HG02642 (cell line): ENCODE results near the gene MUL1.
A peak's percentile ranks its signal among the peaks of the same experiment; 100 is the strongest.
"Not testable (repeated sequence)": the region's sequence is repeated elsewhere in the genome, so short reads cannot be mapped to it uniquely, and the experiment has no call there.

Source experiments
- ATAC-seq: cut with Tn5 transposase; IDR thresholded peaks from one replicate; pipeline ENCODE4 v1.9.1; 2021; ENCODE audit warnings: mild to moderate bottlenecking; ENCODE audit not compliant: unreplicated experiment, poor library complexity

MUL1 gene

DNA sequence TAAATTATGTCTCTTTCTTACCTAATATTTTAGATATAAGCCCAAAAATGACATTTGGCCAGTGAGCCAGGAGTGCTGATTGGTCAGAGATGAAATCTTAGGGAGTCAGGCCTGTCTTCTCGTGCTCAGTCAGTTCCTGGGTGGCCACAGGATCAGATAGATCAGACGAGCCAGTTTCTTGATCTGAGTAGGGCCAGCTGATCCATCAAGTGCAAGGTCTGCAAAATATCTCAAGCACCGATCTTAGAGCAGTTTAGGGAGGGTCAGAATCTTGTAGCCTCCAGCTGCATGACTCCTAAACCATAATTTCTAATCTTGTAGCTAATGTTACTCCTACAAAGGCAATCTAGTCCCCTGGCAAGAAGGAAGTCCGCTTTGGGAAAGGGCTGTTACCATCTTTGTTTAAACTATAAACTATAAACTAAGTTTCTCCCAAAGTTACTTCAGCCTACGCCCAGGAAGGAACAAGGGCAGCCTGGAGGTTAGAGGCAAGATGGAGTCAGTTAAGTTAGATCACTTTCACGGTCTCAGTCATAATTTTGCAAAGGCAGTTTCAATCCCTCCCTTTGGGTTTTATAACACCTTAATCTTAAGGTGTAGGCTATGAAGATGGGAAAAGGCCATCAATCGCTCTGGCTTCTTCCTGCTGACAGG is 11.8 kb upstream of the MUL1 start:
- ATAC-seq: not testable (repeated sequence)

DNA sequence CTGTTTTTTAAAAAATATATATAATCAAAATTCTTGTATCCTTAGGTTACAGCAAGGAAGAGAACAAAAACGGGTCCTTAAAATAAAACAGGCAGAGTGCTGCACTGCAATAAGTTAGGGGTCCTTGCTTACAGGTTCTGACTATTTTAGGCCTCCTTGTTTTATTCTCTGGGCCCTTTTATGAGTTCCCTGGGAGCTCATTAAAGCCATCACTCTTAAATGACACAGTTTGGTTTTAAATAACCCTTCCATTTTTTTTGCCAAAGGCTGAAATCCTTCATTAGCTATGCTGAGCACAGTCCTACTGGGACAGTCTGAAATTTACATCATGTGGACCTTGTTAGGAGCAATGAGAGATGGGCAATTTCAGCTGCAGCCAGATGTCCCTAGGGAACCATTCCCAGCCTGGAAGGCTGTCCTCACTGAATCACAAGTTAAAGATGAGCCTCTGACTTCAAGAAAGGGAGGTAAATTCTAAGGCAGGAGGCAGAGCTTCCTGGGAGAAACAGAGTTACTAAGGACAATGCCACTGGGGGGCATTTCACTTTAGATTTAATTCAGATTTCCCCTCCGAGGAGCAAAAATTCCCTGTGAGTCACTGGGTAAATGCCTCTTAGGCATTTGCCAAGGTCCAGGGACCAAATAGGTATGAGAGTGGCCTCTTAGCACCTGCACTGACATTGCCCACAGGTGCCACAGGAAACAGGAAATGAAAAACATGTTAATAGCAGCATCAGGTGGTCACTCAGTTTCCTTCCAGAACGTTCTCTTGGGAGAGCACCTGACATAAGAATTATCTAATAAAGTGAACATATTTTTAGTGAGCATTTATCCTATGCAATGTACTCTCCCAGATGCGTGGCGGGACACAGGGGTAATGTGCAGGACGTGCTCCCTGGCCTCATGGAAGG is 3.8 kb upstream of the MUL1 start:
- no peak for ATAC-seq

DNA sequence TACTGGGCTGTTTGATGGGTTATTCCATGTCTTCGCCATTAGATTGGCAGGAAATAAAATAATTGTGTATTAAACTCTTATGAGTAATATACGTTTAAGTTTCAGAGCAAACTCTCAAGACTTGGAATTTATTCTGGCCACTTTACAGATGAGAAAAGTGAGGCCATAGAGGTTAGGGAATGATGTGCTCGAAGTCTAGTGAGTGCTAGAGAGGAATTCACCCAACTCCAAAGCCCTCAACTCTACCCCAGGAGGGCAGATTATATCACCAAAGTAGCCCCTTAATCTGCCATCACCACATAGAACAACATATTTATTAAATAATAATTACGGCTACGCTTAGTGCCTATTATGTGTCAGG is 440 bp upstream of the MUL1 start:
- peak; percentile 3 for ATAC-seq

DNA sequence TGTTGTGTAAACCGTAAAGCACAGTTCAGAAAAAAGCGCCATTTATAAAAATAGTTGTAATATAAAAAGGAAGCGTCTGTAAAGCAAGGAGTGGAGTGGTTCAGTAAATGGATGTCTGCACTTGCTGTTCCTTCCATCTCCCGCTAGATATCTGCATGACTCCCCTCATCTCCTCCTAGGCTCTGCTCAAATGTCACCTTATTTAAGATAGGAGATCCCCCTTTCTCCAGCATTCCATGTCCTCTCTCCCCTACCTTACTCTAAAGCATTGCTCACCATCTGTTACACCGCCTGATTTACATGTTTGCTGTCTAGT is 745 bp downstream of the MUL1 start:
- peak; percentile 22 for ATAC-seq

DNA sequence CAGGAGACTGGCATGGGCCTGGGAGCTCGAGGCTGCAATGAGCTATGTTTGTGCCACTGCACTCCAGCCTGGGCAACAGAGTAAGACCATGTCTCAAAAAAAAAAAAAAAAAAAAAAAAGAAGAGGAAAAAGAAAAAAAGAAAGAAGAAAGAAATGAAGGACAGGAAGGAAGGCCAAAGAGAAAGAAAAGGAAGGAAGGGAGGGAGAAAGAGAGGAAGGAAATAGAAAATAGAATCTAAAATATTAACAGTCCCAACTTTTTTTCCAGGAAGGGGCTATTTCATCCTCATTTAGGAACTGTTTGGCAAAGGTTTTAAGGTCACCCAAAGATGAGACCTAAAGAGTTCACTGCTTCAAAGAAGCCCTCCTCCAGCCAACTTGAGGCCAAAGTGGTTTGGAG is 2.5 kb downstream of the MUL1 start:
- no peak for ATAC-seq

DNA sequence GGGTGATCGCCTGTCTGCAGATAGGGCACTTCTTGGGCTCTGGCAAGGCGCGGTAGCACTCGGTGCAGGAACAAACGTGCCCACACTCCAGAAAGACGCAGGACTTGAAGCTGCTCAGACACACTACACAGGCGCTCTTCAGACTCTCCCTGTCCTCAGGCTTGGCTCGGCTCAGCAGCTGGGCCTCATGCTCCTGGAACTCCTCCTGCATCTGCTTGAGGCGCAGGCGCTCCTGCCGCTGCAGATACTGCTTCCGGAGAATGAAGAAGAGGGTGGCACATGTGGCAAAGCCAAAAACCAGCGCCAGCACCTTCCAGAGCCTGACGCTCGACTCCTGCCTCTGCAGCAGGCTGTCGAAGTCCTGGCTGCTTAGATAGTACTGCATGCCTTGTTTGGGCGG is 7.2 kb downstream of the MUL1 start:
- no peak for ATAC-seq

DNA sequence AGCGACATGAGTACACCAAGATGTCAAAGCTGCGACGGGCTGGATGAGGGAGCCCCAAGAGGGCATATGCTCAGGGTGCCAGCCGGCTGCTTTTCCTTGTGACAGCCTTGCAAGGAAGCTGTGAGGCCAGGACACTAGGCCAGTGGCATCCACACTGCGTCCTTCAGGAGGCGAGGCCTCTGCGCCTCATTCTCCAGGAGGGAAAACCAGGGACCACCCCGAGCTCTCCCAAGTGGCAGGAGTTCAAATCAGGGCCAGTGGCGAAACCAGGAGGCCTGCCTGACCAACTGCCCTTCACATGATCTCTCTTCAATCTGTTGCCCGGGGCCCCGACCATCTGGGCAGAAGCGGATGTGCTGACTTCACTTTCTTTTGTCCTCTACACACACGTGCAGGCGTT is 8.2 kb downstream of the MUL1 start:
- no peak for ATAC-seq

DNA sequence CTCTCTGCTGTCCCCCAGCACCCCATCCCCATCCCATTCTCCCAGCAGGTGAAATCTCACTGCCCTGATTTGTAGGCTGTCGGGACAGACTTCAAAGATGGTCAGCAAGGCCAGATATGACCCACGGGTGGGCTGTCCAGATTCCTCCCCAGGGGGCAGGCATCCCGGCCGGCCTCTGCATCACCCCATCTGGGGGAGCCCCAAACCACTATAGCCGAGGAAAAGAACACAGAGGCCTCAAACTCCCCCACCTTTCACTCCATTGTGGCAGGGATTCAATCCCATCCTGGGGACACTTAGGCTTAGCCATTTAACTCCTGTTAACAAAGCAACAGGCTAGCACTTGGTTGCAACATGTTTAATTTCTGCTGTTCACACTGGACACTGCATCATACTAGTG is 8.8 kb downstream of the MUL1 start:
- ATAC-seq: no peak

DNA sequence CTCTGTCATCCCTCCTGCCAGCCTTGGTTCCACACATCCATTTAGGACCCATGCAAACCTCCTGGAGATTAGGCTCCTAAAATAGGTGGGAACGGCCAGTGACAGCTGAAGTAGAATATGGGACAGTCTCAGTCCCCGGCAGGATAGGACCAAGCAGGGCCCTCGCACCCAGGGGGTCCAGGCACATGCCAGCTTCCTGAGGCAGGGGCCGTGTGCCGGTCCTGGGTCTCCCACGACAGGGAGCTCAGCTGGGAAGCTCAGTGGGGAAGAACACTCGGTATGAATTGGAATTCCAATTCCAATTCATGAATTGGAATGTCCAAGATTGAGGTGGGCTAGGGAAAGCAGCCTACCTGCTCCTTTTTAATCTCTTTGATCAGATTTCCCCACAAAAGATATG is 9.8 kb downstream of the MUL1 start:
- ATAC-seq: no peak

DNA sequence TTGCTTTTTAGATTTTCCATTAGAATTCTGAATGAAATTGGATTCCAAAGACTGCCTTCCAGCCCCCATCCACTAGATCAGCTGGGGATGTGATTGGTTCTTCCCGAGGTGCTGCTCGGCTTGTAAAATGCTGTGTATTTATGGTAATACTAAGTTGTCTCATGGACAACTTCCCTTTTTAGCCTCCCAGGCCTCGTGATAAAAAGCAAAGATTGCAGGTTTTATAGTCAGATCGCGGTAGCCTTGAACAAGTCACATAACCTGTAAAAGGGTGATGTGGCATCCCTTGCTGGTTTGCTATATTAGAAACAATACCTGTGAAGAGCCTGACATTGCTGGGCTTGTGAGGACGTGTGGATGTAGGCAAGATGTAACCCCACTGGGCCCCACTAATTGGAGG is 10.4 kb downstream of the MUL1 start:
- no peak for ATAC-seq

DNA sequence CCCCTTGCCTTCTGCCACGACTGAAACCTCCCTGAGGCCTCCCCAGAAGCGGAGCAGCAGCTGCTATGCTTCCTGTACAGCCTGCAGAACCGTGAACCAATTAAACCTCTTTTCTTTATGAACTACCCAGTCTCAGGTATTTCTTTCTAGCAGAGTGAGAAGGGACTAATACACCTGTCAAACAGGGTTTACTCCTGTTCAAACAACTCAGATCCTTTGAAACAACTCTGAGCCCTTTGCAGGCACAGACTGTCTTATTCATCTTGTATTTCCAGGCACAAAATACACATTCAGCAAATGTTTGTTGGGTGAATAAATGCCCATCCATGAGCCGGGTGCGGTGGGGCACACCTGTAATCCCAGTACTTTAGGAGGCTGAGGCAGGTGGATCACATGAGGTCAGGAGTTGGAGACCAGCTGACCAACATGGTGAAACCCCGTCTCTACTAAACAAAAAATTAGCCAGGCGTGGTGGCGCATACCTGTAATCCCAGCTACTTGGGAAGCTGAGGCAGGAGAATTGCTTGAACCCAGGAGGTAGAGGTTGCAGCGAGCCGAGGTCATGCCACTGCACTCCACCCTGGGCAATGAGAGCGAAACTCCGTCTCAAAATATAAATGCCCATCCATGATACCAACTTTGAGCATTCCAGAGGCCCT is 11.1 kb downstream of the MUL1 start:
- not testable (repeated sequence) for ATAC-seq

DNA sequence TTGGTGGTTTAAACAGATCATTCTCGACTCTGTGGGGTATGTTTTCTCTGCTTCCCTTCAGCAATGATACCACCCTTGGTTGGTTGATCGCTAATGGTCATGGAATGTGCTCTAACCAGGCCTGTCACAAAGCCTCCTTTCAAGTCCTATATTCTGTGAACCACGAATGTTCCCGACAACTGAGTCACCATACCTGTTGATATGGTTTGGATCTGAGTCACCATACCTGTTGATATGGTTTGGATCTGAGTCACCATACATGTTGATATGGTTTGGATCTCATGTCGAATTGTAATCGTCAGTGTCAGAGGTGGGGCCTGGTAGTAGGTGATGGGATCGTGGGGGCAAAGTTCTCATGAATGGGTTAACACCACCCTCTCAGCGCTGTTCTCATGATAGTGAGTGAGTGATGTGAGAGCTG is 11.7 kb downstream of the MUL1 start:
- ATAC-seq: no peak

DNA sequence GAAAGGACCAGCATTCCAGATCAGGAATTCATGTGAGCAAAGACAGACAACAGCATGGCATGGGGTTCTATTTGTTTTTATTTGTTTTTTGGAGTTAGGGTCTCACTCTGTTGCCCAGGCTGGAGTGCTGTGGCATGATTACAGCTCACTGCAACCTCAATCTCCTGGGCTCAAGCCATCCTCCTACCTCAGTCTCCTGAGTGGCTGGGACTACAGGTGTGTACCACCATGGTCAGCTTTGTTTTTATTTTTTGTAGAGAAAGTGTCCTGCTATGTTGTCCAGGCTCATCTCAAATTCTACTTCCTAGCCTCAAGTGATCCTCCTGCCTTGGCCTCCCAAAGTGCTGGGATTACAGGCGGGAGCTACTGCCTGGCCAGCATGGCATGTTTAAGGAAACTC is 12.3 kb downstream of the MUL1 start:
- no peak for ATAC-seq

DNA sequence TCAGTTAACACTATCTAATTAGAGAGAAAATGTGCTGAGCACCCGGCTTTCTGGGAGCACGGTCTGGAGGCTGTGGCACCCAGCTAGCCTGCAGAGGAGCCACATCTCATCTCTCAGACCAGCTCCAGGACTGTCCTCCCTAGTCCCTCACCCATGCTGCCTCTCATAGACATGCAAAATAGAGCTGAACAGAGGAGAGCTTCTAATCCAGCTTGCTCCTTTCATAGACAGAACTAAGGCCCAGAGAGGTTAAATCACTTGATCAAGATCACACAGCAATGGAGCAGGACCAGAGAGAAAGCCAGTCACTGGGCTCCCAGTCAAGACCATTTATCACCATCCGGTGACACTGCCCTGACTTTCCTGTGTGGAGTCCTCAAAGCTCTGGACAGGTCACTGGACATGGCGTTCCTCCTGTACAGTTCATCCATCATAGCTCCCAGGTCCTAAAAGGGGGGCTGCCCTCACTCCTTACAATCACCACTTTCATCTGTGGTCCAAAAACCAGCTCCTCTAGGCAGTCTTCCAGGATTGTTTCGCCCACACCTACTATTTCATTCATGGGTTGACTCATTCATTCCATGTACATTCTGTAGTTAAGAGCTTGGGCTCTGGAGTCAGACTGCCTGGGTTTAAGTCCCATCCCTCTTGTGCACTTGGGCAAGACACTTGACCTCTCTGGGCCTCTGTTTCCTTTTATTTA is 13.2 kb downstream of the MUL1 start:
- no peak for ATAC-seq

DNA sequence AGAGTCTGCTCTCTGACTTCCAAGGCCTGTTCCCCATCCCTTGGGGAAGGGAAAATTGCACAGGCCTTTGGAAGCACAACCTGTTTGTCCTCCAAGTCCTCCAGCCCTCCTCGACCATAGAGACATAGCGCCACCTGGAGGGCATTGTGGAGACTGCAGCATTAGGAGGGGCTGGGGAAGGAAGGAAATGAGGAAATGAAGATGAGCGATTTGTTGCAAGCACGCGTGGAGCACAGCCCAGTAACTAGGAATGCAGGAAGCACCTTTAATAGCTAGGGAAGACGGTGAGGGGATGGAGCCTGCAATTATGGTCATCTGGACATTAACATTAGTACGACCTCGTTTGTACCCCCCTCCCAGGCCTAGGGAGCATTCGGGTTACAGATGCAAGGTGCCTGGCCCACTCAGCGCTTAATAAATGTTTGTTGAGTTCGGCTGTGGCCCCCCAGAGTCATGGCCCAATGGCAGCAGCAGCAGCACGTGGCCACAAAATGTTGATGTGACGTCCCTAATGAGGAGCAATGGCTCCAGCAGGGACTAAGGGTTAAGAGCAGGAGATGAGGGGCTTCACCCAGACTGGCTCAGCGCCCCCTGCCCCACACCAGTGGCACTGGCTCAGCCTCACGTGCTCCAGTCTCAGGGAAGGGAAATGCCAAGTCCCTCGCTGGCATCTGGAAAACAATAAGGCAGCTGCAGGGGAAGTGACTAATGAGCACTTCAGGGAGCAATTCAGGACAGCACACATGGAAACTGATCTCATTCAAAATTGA is 13.9 kb downstream of the MUL1 start:
- ATAC-seq: no peak

DNA sequence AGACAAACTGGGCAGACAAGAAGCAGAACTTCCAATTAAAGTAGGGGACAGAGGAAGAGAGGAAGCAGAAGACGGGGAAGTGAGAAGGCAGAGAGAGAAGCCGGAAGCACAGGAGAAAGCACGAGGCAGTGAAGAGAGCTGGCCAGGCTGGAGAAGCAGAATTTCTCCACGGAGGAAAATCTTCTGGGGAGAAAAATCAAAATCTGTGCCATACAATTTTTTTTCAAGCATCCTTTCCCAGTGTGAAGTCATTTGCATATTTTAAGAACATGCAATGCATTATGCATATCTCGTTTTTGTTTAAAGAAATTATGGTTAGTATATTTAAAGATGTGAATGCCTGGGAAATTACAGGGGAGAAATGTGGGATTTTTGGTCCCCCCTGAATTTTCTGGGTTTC is 14.6 kb downstream of the MUL1 start:
- no peak for ATAC-seq

DNA sequence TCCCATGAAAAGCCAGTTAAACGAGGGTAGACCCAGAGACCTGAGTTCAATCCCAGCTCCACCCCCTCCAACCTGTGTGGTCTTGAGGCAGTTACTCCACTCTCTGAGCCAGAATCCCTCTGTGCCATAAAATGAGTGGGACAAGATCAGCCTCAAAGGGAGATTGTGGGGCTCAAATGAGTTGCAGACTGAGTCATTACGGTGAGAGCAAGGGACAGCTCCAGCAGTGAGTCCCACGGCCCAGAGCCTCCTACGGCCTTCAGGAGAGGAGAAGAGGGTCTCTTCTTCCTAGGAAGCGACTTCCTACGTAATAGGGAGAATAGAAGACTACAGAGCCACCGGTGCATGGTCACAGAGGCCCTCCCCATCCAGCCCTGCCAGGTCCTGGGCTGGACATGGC is 15.2 kb downstream of the MUL1 start:
- no peak for ATAC-seq

DNA sequence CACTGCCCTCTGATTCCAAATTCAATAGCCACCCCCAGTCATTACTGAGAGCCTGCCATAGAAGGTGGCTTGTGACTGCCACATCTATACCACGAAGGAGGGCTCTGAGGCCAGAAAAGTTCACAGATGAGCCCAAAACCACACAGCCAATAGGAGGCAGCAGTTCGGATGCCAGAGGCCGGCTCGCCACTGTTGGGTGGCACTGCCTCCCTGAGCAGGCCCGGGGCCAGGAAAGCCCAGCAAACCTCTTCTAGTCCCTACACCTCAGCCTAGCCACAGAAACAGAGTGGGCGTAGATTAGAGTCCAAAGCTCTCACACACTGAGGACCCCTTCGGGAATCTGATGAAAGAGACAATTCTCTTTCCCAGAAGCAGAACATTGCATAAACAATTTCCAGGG is 16.1 kb downstream of the MUL1 start:
- no peak for ATAC-seq

DNA sequence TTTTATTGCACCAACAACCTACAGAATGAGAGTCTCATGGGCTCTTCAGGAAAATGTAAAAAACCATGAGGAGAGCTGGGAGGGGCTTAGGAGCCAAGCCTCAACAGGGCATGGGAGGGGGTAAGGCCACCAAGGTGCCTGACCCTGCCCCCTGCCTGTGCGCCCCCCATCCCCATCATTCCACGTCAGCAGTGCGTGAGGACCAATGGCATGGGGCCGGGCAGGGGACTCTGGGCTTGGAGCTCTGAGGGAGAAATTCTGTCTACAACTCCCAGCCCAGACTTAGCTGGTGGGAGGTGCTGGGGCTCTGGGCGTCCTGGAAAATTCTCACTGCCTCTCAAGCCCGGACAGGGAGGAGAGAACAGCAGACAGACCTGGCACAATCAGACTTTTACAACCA is 16.8 kb downstream of the MUL1 start:
- no peak for ATAC-seq

DNA sequence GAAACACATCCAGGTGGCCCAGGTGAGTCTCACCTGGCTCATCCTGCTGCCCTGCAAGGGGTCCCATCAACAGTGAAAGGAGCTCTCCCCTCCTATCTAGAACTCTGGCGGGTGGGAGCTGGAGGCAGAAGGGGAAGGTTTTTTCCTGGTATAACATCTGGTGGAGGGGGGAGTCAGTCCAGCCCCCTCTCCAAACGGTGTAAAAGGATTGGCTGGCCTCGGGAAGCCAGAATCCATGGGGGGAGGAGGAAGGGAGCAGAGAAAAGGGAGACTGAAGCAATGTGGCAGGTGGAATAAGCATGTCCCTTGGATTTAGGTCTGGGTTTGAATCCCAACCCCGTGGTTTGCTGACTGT is 20.7 kb downstream of the MUL1 start:
- no peak for ATAC-seq
